GM19099 (cell line): Measurements from ENCODE around the gene MARCHF3.

ENCODE experiments used
- POLR2A ChIP-seq: IDR thresholded peaks from 3 replicates; pipeline ENCODE4 v1.6.1; 2011; ENCODE audit warnings: low read depth; ENCODE audit not compliant: insufficient read length; ENCODE audit errors: extremely low read depth

Gene MARCHF3

DNA sequence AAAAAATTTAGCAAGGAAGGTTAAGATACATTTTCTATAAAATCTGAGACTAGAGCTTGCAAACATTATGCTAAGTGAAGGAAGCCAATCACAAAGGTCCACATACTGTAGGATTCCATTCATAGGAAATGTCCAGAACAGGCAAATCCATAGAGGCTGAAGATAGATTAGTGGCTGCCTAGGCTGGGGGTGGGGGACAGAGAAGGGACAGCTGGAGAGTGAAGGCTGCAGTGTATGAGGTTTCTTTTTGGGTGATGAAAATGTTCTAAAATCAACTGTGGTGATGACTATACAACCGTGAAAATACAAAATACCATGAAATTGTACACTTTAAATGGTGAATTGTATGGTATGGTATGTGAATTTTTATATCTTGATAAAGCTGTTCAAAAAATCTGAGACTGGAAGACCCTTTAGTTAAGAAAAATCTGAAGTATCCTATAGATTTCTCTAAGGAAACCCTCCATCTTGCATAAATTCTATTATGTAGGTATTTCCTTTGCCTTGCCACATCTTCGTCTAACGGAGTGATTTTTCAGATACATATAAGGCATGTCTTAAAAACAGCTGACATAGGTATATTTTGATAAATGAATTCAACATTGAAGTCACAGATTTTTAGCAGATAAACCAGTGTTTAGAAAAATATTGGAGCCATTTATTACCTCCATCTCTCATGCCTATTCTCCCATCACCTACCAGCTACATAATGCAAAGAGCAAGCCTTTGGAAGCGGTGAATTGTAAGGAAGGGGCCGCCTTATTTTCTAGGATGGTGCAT, 132.3 kb downstream of the MARCHF3 start:
- no peak for TF ChIP-seq POLR2A

DNA sequence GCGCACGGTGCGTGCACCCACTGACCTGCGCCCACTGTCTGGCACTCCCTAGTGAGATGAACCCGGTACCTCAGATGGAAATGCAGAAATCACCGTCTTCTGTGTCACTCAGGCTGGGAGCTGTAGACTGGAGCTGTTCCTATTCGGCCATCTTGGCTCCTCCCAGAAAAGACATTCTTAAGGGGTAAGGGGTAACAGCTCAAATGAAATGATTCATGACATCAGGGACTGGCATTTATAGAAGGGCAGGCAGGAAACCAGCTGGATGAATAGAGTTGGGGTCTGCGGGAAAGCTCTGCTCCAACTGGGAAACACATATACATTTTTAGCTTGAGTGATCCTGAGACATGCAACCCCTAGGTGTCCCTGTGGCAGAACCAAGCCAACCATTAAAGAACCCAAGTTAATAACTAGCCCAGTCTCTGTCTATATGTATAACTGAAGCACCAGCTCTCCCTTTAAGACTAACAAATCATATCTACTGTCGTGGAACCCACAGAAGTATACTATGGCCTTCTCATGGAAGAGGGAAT, 134.1 kb downstream of the MARCHF3 start:
- no peak for TF ChIP-seq POLR2A

- no peak for TF ChIP-seq POLR2A
These were observed 142.2 kb downstream of the MARCHF3 start for GRCh38 chr5:126888175-126888574.

DNA sequence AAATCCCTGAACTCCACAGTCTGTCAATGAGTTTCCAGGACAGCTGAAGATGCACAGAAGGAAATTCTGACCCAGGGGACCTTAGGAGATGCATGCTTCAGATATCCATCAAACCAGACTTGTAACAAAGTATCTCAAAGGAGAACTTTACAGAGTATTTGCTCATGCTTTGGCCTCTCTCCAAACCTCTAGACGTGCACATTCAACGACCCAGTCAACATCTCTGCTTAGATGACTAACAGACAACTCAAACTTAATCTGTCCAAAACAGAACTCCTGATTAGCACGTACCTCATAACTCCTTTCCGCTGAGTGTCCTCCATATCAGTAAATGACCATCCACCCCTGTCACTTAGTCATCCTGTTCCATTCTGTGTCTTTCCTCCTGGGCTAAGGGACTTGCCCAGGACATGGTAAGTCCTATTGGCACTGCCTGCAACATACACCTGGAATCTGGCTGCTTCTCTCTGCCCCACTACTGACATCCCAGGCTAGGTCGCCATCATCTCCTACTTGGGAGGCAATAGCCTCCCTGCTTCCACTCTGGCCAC, 146.0 kb downstream of the MARCHF3 start:
- TF ChIP-seq POLR2A: no peak

- no peak for TF ChIP-seq POLR2A
These were observed 146.7 kb downstream of the MARCHF3 start for GRCh38 chr5:126883564-126884245.

DNA sequence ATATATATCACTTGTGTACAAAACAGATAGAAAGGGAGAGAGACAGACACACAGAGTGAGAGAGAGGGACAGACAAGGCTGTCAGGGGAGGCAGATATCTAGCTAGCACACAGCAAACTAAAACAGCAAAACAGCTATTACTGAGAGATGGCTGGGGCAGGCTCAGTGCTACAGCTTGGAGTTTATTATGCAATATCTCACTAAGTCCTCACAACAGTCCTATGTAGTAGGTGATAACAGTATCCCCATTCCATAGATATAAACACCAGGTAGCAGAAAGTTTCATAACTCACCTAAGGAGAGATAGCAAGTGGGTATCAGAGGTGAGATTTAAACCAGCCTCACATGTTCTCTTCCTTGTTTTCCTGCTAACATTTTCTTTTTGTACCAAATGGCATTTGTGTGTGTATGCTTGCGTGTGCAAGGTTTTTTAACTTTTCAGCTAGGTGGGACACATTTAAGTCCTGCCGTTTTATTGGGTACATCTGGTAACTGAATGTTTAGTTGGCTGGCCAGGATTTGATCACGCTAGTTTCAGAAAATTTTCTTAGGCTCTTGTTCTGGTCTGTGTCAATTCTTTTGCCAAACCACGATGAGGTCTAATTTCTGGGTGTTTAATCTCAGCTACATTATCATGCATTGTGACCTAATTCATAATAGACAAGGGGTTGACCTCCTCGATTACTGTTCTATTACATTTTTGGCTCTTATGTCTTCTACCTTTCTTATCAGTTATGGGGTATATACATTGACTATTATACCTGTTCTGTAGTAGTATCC, 148.3 kb downstream of the MARCHF3 start:
- no peak for TF ChIP-seq POLR2A

DNA sequence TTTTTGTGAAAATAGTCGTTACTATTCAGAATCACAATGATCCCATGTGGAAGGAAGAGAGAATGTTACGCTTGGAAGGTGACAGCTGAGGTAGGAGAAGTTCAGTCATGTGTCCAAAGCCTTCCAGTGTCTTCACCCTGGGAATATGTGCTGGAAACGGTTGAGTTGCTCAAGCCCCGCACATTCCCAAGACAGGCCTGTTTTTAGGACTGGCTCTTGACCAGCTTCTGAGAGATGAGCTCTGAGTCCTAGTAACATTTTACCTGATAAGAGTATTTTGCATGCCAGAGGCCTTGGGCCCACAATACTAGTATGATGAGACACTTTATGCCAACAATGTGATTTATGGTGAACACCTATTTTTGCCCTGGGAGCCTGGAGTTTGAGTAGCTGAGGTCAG, 151.7 kb downstream of the MARCHF3 start:
- TF ChIP-seq POLR2A: no peak

GRCh38 chr5:126878085-126878484, 152.3 kb downstream of the MARCHF3 start:
- no peak for TF ChIP-seq POLR2A

DNA sequence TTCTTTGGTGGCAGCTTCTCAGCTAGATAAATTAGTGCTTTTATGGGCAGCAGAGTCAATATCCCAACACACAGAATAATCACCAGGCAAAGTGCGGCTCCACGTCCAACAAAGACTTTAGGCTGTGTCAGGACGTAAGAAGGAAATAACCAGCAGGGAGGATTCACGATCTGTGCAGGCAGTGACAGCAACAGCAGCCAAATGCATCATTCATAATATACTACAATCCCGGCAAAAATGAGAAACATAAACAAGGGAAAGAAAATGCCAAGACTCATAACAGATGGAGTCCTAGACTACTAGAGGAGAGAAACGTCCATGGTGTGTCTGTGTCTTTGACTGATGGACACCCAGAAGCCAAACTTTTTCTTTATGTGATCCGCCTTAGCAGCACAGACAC, 152.8 kb downstream of the MARCHF3 start:
- TF ChIP-seq POLR2A: no peak

DNA sequence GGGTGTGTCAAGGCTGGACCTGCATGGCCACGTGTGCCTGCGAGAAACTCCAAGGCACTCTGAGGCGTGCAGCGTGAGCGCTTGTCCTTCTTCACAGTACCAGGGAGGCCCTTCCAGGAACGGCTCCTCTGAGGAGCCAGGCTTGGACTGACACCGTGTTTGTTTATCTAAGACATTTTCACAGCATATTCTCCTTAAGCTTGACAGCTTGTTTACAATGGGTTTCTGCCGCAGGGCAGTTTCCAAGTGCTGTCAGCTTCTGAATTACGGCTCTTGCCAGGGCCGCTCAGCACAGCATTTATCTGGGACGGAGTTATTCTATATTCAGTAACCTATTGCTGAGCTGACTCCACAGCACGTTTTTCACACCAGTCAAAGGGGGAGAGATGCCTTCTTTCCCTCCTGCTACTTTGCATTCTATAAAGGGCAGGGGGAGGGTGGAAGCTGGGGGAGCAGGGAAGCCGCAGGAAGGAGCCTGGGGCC, 155.0 kb downstream of the MARCHF3 start:
- TF ChIP-seq POLR2A: no peak

GRCh38 chr5:126872561-126873354, 157.6 kb downstream of the MARCHF3 start:
- TF ChIP-seq POLR2A: no peak

DNA sequence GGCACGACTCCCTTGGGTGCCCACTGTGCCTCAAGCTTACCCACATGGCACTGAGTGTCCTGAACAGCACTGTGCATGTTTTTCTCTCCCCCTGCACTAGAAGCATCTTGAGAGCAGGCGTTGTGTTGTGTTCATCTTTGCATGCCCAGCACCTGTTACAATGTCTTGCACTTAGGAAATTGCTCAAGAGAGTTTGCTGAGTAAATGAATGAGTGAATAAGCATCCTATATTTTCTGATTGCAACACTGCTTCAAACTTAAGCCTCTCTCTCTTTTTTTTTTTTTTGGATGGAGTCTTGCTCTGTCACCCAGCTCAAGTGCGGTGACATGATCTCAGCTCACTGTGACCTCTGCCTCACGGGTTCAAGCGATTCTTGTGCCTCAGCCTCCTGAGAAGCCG, 158.9 kb downstream of the MARCHF3 start:
- TF ChIP-seq POLR2A: no peak

- TF ChIP-seq POLR2A: no peak
These were observed 161.3 kb downstream of the MARCHF3 start for GRCh38 chr5:126869005-126869451.
